ENCODE measurements around the gene PPIL6. TPM values are rescaled to one million over a fixed set of nuclear protein-coding genes. Genes with fewer than 3 reads are reported as not detected.
A peak's percentile ranks its signal among the peaks of the same experiment; 100 is the strongest.

PPIL6 gene
- total RNA-seq, 1 experiment from 2014 or later: 0.61 TPM

- no peak for TF ChIP-seq FOXP1 (CRISPR knock-in tag; IDR thresholded peaks at IDR 0.05; ENCODE audit: borderline replicate concordance)
These were observed 37.9 kb upstream of the PPIL6 start (continued) for GRCh38 chr6:109478222-109478805.

GRCh38 chr6:109477725-109478124 lies 37.3 kb upstream of the PPIL6 start:
- peaks cover 74% of the 10 kb centered on the region for H3K36me3 Mint-ChIP-seq
- POLR2A ChIA-PET: no interaction called here
- ATAC-seq: peak; percentile 22

GRCh38 chr6:109477184-109477583 lies 36.8 kb upstream of the PPIL6 start:
- Mint-ChIP-seq H3K4me3 (no peak overlapping the region), H3K27ac (no peak overlapping the region), H3K4me1 (peaks cover 42% of the 10 kb centered on the region), H3K36me3 (peaks cover 80% of the 10 kb centered on the region), H3K9me3 (no peaks in the 10 kb centered on the region), H3K27me3 (ENCODE audit: low read depth) (no peaks in the 10 kb centered on the region)
- DNase-seq (ENCODE audit: low spot score) (no peak), ATAC-seq (no peak)
- ChIA-PET POLR2A (no interaction called here), CTCF (no interaction called here)
- TF ChIP-seq FOXJ3 (CRISPR knock-in tag; IDR thresholded peaks at IDR 0.05; ENCODE audit: borderline replicate concordance): no peak
- no peak for TF ChIP-seq NFYB (CRISPR knock-in tag; conservative IDR thresholded peaks at IDR 0.05; ENCODE audit: low read depth)
- no peak for TF ChIP-seq IRF1 (CRISPR knock-in tag; IDR thresholded peaks at IDR 0.05)
- TF ChIP-seq USF1 (CRISPR knock-in tag; IDR thresholded peaks at IDR 0.05): no peak
- TF ChIP-seq GTF2I (CRISPR knock-in tag; conservative IDR thresholded peaks at IDR 0.05): no peak
- TF ChIP-seq, protein P1, sequence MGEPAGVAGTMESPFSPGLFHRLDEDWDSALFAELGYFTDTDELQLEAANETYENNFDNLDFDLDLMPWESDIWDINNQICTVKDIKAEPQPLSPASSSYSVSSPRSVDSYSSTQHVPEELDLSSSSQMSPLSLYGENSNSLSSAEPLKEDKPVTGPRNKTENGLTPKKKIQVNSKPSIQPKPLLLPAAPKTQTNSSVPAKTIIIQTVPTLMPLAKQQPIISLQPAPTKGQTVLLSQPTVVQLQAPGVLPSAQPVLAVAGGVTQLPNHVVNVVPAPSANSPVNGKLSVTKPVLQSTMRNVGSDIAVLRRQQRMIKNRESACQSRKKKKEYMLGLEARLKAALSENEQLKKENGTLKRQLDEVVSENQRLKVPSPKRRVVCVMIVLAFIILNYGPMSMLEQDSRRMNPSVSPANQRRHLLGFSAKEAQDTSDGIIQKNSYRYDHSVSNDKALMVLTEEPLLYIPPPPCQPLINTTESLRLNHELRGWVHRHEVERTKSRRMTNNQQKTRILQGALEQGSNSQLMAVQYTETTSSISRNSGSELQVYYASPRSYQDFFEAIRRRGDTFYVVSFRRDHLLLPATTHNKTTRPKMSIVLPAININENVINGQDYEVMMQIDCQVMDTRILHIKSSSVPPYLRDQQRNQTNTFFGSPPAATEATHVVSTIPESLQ (CRISPR knock-in tag; IDR thresholded peaks at IDR 0.05): no peak
- TF ChIP-seq ZNF317 (CRISPR knock-in tag; IDR thresholded peaks at IDR 0.05; ENCODE audit: borderline replicate concordance, low read depth): no peak
- TF ChIP-seq NR1H2 (CRISPR knock-in tag; IDR thresholded peaks at IDR 0.05): no peak
- TF ChIP-seq SMAD4 (CRISPR knock-in tag; IDR thresholded peaks at IDR 0.05): no peak
- TF ChIP-seq GRHL2 (CRISPR knock-in tag; IDR thresholded peaks at IDR 0.05; ENCODE audit: insufficient replicate concordance, severe bottlenecking): no peak

More at GRCh38 chr6:109477725-109478124, 37.3 kb upstream of the PPIL6 start:
- Mint-ChIP-seq H3K4me1 (peaks cover 42% of the 10 kb centered on the region), H3K9me3 (no peaks in the 10 kb centered on the region), H3K27ac (peak overlapping the region; percentile 35; the same call in 1 of the 2 replicates), H3K4me3 (peak overlapping the region; percentile 53; the same call in 1 of the 2 replicates), H3K27me3 (ENCODE audit: low read depth) (no peaks in the 10 kb centered on the region)
- CTCF ChIA-PET: no interaction called here
- no peak for DNase-seq (ENCODE audit: low spot score)
- TF ChIP-seq CREB1 (CRISPR knock-in tag; IDR thresholded peaks at IDR 0.05) (no peak), CBFB (CRISPR knock-in tag; IDR thresholded peaks at IDR 0.05; ENCODE audit: low read depth) (no peak), ETV6 (CRISPR knock-in tag; IDR thresholded peaks at IDR 0.05) (no peak), ZNF416 (CRISPR knock-in tag; IDR thresholded peaks at IDR 0.05) (no peak), TEAD1 (CRISPR knock-in tag; IDR thresholded peaks at IDR 0.05) (no peak), FOXK1 (CRISPR knock-in tag; IDR thresholded peaks at IDR 0.05) (no peak), ZNF263 (CRISPR knock-in tag; IDR thresholded peaks at IDR 0.05; ENCODE audit: low read depth) (no peak), ZBTB21 (CRISPR knock-in tag; IDR thresholded peaks at IDR 0.05; ENCODE audit: borderline replicate concordance) (no peak), SMAD3 (CRISPR knock-in tag; IDR thresholded peaks at IDR 0.05; ENCODE audit: borderline replicate concordance) (no peak)
- TF ChIP-seq, protein P2, sequence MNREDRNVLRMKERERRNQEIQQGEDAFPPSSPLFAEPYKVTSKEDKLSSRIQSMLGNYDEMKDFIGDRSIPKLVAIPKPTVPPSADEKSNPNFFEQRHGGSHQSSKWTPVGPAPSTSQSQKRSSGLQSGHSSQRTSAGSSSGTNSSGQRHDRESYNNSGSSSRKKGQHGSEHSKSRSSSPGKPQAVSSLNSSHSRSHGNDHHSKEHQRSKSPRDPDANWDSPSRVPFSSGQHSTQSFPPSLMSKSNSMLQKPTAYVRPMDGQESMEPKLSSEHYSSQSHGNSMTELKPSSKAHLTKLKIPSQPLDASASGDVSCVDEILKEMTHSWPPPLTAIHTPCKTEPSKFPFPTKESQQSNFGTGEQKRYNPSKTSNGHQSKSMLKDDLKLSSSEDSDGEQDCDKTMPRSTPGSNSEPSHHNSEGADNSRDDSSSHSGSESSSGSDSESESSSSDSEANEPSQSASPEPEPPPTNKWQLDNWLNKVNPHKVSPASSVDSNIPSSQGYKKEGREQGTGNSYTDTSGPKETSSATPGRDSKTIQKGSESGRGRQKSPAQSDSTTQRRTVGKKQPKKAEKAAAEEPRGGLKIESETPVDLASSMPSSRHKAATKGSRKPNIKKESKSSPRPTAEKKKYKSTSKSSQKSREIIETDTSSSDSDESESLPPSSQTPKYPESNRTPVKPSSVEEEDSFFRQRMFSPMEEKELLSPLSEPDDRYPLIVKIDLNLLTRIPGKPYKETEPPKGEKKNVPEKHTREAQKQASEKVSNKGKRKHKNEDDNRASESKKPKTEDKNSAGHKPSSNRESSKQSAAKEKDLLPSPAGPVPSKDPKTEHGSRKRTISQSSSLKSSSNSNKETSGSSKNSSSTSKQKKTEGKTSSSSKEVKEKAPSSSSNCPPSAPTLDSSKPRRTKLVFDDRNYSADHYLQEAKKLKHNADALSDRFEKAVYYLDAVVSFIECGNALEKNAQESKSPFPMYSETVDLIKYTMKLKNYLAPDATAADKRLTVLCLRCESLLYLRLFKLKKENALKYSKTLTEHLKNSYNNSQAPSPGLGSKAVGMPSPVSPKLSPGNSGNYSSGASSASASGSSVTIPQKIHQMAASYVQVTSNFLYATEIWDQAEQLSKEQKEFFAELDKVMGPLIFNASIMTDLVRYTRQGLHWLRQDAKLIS (CRISPR knock-in tag; IDR thresholded peaks at IDR 0.05; ENCODE audit: borderline replicate concordance): no peak
- TF ChIP-seq, protein P1 (CRISPR knock-in tag; IDR thresholded peaks at IDR 0.05): no peak
- TF ChIP-seq, protein P3, sequence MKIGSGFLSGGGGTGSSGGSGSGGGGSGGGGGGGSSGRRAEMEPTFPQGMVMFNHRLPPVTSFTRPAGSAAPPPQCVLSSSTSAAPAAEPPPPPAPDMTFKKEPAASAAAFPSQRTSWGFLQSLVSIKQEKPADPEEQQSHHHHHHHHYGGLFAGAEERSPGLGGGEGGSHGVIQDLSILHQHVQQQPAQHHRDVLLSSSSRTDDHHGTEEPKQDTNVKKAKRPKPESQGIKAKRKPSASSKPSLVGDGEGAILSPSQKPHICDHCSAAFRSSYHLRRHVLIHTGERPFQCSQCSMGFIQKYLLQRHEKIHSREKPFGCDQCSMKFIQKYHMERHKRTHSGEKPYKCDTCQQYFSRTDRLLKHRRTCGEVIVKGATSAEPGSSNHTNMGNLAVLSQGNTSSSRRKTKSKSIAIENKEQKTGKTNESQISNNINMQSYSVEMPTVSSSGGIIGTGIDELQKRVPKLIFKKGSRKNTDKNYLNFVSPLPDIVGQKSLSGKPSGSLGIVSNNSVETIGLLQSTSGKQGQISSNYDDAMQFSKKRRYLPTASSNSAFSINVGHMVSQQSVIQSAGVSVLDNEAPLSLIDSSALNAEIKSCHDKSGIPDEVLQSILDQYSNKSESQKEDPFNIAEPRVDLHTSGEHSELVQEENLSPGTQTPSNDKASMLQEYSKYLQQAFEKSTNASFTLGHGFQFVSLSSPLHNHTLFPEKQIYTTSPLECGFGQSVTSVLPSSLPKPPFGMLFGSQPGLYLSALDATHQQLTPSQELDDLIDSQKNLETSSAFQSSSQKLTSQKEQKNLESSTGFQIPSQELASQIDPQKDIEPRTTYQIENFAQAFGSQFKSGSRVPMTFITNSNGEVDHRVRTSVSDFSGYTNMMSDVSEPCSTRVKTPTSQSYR (CRISPR knock-in tag; IDR thresholded peaks at IDR 0.05): no peak
